Transverse colon (tissue), 4 donors: Measurements from ENCODE around the gene C1QTNF1. TPM values are rescaled to one million over a fixed set of nuclear protein-coding genes. Genes with fewer than 3 reads are reported as not detected.

Source experiments
- DNase-seq: peaks from one replicate; pipeline ENCODE4 v3.0.0-alpha.2; 2019
- H3K27ac ChIP-seq, 4 donors: fragments of 200-600 bp; sonication (generic); 2 replicates each; pipeline ENCODE4 v1.5.1; 2016 to 2018; ENCODE audit warnings: inconsistent platforms in 4 of 4
- H3K27me3 ChIP-seq: fragments of 200-600 bp; sonication (generic); 2 replicates; pipeline ENCODE4 v1.5.1; 2017; ENCODE audit warnings: inconsistent platforms
- H3K36me3 ChIP-seq, 4 donors: fragments of 200-600 bp; sonication (generic); 2 replicates each; pipeline ENCODE4 v1.5.1; 2017 to 2019; ENCODE audit warnings: inconsistent platforms in 4 of 4
- H3K4me1 ChIP-seq, 4 donors: fragments of 200-600 bp; sonication (generic); 2 replicates each; pipeline ENCODE4 v1.5.1; 2017 to 2020; ENCODE audit warnings: inconsistent platforms in 4 of 4
- H3K4me3 ChIP-seq, 4 donors: fragments of 200-600 bp; sonication (generic); 1 replicate in 1 of 4; 2 replicates in 3 of 4; pipeline versions ENCODE4 v1.5.1 to v1.6.1; 2017 to 2019; ENCODE audit warnings: inconsistent platforms in 4 of 4
- H3K9me3 ChIP-seq, 2 donors: fragments of 200-600 bp; sonication (generic); 2 replicates each; pipeline ENCODE4 v1.5.1; 2017 to 2019; ENCODE audit warnings: inconsistent platforms in 2 of 2
- EP300 ChIP-seq: sonication (generic); formaldehyde crosslinking; IDR thresholded peaks from one replicate; pipeline ENCODE4 v1.6.1; 2017; ENCODE audit warnings: antibody characterized with exemption, low read depth
- POLR2A ChIP-seq: fragments of 450-650 bp; IDR thresholded peaks from one replicate; pipeline ENCODE4 v1.6.1; 2016; ENCODE audit warnings: antibody characterized with exemption, mild to moderate bottlenecking, moderate library complexity
- POLR2AphosphoS5 ChIP-seq, 3 donors: sonication (generic); formaldehyde crosslinking; IDR thresholded peaks; one replicate each; pipeline ENCODE4 v1.6.1; 2016; ENCODE audit warnings: antibody characterized with exemption in 3 of 3
- WGBS, 2 donors: methylation state at CpG; one replicate each; pipeline ENCODE4 v1.1.5; 2018; ENCODE audit warnings: low coverage in 1 of 2; 5-methylcytosine and 5-hydroxymethylcytosine counted together
- in situ Hi-C, 4 donors: fragments of 200-750 bp; cut with MboI; loops; one replicate each; pipeline versions ENCODE4 v1.15.0 to v1.15.1; 2017; ENCODE audit warnings: low sequenced_read_pairs in 3 of 4, low pct_ligation_motif_present in 1 of 4, low pct_unique_long_range_greater_than_20kb in 1 of 4
- intact Hi-C: fragments of 100-400 bp; cut with DNase I; formaldehyde crosslinking; loops from one replicate; pipeline ENCODE4 v1.15.1; 2023; ENCODE audit warnings: low total_unique reads
- total RNA-seq, 4 donors: library from RNA; depleted of rRNA; stranded (reverse); fragments of >200 nt; gene quantifications; one replicate each; pipeline ENCODE4 v1.1.0, GENCODE V29; 2016
- TF ChIP-seq, protein P1 (sequence below), 5 experiments: fragments of 200-600 bp in 3 of 5; fragments of 450-650 bp in 2 of 5; sonication (generic) in 3 of 5; IDR thresholded peaks; 1 replicate in 2 of 5; 2 replicates in 3 of 5; pipeline ENCODE4 v1.5.1; 2016 to 2017; ENCODE audit warnings: antibody characterized with exemption in 5 of 5, inconsistent platforms in 3 of 5, mild to moderate bottlenecking in 2 of 5, moderate library complexity in 1 of 5

C1QTNF1 gene
- total RNA-seq, 4 donors from 2014 or later, result 5.4 to 35.5 (median 12.0) TPM

DNA sequence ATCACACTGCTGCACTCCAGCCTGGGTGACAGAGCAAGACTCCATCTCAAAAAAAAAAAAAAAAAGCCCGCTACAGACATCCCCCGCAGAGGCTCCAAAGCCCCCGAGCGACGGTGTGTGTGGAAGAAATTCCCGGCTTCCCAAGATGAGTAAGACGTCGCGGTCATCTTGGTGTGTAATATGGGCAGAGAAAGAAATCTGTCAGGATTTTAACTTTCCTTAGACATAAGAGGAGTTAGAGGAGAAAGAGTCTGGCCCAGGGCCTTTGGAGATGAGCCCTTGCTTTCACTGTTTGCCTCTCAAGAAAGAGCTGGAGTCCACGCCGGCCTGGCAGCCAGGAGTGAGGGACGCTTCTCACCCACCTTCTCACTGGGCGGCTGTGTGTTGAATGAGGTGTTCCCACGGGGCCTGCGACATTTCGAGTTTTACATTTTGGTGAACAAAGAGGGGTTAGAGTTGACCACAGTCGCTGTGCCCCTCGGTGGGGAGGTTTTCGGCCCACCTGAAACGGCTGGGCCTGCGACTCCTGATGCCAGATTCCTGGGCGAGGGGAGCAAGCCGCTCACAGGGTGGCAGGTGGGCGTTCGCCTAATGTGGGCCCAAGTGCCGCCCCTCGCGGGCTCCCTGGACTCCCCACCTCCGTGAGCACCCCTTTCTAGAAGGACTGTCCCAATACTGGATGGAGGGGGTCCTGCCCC lies 17.9 kb downstream of the C1QTNF1 start:
- WGBS, 2 donors, result 85 to 93% methylated on average over 8 to 23 of the region's 29 CpGs
- H3K4me3 ChIP-seq, result no peak overlapping the region
- no peak for DNase-seq
- intact Hi-C loops, result no loop called here
- H3K36me3 ChIP-seq, result no peaks in the 10 kb centered on the region
- no peaks in the 10 kb centered on the region for H3K9me3 ChIP-seq
- H3K27ac ChIP-seq, result no peak overlapping the region
- TF ChIP-seq, protein P1, sequence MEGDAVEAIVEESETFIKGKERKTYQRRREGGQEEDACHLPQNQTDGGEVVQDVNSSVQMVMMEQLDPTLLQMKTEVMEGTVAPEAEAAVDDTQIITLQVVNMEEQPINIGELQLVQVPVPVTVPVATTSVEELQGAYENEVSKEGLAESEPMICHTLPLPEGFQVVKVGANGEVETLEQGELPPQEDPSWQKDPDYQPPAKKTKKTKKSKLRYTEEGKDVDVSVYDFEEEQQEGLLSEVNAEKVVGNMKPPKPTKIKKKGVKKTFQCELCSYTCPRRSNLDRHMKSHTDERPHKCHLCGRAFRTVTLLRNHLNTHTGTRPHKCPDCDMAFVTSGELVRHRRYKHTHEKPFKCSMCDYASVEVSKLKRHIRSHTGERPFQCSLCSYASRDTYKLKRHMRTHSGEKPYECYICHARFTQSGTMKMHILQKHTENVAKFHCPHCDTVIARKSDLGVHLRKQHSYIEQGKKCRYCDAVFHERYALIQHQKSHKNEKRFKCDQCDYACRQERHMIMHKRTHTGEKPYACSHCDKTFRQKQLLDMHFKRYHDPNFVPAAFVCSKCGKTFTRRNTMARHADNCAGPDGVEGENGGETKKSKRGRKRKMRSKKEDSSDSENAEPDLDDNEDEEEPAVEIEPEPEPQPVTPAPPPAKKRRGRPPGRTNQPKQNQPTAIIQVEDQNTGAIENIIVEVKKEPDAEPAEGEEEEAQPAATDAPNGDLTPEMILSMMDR (IDR thresholded peaks at IDR 0.05), result no peak
- TF ChIP-seq POLR2AphosphoS5 (IDR thresholded peaks at IDR 0.05), result no peak
- TF ChIP-seq EP300, result no peak
- TF ChIP-seq POLR2A, result no peak
- in situ Hi-C loops, result no loop called here
- no peaks in the 10 kb centered on the region for H3K27me3 ChIP-seq
- no peaks in the 10 kb centered on the region for H3K4me1 ChIP-seq

DNA sequence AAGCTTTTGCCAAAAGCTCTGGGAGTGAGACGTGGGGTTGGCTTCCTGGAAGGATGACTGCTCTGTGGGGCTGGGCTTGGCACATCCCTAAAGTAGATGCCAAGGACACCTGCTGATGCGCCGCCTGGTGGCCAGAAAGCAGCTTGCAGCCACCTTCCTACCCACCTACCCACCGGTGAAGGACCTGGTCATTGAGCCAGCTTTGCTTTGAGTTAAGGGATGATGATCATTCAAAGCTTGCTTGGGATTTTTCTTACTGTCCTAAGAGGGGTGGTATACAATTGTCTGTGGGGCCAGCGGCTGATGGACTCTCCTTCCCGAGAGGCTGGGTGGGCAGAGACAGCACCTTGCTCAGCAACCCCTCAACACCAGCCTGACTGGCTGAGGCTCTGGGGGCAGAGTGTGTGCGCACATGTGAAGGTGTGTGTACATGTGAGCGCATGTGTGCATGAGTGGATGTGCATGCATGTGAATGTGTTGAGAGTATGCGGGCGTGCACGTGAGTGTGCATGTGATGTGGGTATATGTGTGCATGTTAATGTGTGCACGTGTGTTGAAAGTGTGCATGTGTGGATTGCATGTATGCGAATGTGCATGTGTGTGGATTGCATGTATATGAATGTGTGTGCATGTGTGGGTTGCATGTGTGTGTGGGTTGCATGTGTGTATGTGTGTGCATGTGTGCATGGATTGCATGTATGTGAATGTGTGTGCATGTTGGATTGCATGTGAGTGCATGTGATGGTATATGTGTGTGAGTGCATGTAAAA lies 18.6 kb downstream of the C1QTNF1 start:
- 69 to 92% methylated on average over 5 to 11 of the region's 13 CpGs for WGBS, 2 donors
- no peaks in the 10 kb centered on the region for H3K9me3 ChIP-seq
- no peak overlapping the region for H3K4me3 ChIP-seq
- H3K27ac ChIP-seq, result no peak overlapping the region
- DNase-seq, result peak; percentile 86
- H3K27me3 ChIP-seq, result no peaks in the 10 kb centered on the region
- TF ChIP-seq, protein P1 (IDR thresholded peaks at IDR 0.05), result peak; percentile 87 to 94 (median 90)
- TF ChIP-seq POLR2A (no peak), POLR2AphosphoS5 (IDR thresholded peaks at IDR 0.05) (peak in 1 of 3 donors; percentile 14), EP300 (no peak)
- no peaks in the 10 kb centered on the region for H3K4me1 ChIP-seq
- intact Hi-C loops, result no loop called here
- no peaks in the 10 kb centered on the region for H3K36me3 ChIP-seq
- in situ Hi-C loops, result no loop called here

DNA sequence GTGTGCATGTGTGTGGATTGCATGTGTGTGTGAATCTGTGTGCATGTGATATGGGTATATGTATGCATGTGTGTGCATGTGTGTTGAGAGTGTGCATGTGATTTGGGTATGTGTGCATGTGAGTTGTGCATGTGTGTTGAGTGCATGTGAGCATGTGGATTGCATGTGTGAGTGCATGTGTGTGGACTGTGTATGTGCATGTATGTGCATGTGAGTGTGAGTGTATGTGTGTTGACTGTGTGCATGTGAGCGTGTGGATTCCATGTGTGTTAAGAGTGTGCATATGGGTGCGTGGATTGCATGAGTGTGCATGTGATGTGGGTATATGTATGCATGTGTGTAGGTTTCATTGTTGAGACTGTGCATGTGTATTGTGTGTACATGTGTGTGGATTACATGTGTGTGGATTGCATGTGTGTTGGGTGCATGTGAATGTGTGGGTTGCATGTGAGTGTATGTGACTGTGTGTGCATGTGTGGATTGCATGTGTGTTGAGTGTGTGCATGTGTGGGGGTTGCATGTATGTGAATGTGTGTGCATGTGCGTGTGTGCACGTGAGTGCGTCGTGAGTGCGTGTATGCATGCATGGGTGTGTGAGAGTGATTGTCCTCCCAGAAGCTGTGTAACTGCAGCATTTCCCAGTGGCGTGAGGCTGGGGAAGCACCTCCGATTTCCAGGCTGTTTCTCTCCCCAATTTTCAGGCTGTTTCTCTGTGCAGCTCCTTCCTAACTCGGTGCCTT lies 19.4 kb downstream of the C1QTNF1 start:
- intact Hi-C loops (no loop called here), in situ Hi-C loops (no loop called here)
- peaks cover 0 to 3% (median 0%) of the 10 kb centered on the region in 4 donors for H3K4me1 ChIP-seq
- H3K9me3 ChIP-seq, result no peaks in the 10 kb centered on the region
- TF ChIP-seq POLR2A (no peak), EP300 (no peak), POLR2AphosphoS5 (IDR thresholded peaks at IDR 0.05) (no peak)
- TF ChIP-seq, protein P1 (IDR thresholded peaks at IDR 0.05), result no peak
- DNase-seq, result no peak
- no peaks in the 10 kb centered on the region for H3K27me3 ChIP-seq
- WGBS, 2 donors, result 82 to 92% methylated on average over 2 to 10 of the region's 10 CpGs
- no peak overlapping the region for H3K27ac ChIP-seq
- H3K36me3 ChIP-seq, result no peaks in the 10 kb centered on the region
- no peak overlapping the region for H3K4me3 ChIP-seq

DNA sequence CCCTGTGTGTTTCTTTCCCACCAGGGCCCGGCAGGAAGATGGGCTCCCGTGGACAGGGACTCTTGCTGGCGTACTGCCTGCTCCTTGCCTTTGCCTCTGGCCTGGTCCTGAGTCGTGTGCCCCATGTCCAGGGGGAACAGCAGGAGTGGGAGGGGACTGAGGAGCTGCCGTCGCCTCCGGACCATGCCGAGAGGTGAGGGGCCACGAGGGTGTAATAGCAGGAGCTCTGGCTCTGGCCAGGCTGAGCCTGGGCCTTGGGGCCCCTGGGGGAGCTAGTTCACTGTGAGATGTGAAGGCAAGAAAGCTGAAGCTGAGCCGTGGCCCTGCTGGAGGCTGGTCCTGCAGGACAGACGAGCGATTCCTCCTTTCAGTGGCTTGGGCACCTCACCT lies 20.0 kb downstream of the C1QTNF1 start:
- Histone ChIP-seq H3K36me3 (no peaks in the 10 kb centered on the region), H3K27me3 (no peaks in the 10 kb centered on the region), H3K27ac (no peak overlapping the region), H3K9me3 (no peaks in the 10 kb centered on the region), H3K4me3 (no peak overlapping the region), H3K4me1 (peaks cover 0 to 3% (median 0%) of the 10 kb centered on the region in 4 donors)
- in situ Hi-C loops (no loop called here), intact Hi-C loops (loop anchor here (2.0 kb wide), 1 partner anchor 19 kb away; the partner anchor contains the start of gene C1QTNF1)
- DNase-seq, result no peak
- TF ChIP-seq POLR2A (no peak), EP300 (no peak), POLR2AphosphoS5 (IDR thresholded peaks at IDR 0.05) (no peak)
- TF ChIP-seq, protein P1 (IDR thresholded peaks at IDR 0.05), result no peak
- WGBS, 2 donors, result 66% methylated on average over 12 of the region's 12 CpGs; no CpG with 5 or more reads in 1 of the 2 donors
